IMR-90 (cell line): ENCODE data around the gene BCAS3. TPM values are rescaled to one million over a fixed set of nuclear protein-coding genes. Genes with fewer than 3 reads are reported as not detected.

Experiments used
- ATAC-seq: fragments of 200-7000 bp; cut with Tn5 transposase; 2 replicates; pipeline ENCODE4 v1.9.1; 2020; ENCODE audit warnings: low read depth, mild to moderate bottlenecking, moderate library complexity
- BruUV-seq: library from RNA; stranded (reverse); fragments of 400-500 nt; replicated peaks from 2 replicates; lab custom pipeline; 2021; lab: Mats Ljungman, UMichigan
- CTCF ChIA-PET: fragments of 300-600 bp; formaldehyde crosslinking; extraction: SDS; loops from one replicate; lab custom pipeline; 2021; ENCODE audit warnings: antibody characterized with exemption; lab: Yijun Ruan, JAX
- POLR2A ChIA-PET: fragments of 300-600 bp; sonication (Branson Sonifier 250); formaldehyde crosslinking; loops from one replicate; lab custom pipeline; 2022; ENCODE audit warnings: antibody characterized with exemption; ENCODE audit not compliant: unreplicated experiment; lab: Charles Lee
- DNase-seq: peaks from one replicate; pipeline ENCODE4 v3.0.0; 2013
- H2AFZ ChIP-seq: replicated peaks from 2 replicates; pipeline ENCODE3; 2013; ENCODE audit warnings: low read length, mild to moderate bottlenecking; ENCODE audit not compliant: poor library complexity
- H2AK5ac ChIP-seq: 2 replicates; pipeline ENCODE4 v1.6.1; 2013; ENCODE audit warnings: low read depth, low read length, inconsistent platforms
- H2AK9ac ChIP-seq: replicated peaks from 2 replicates; pipeline ENCODE3; 2013; ENCODE audit warnings: mild to moderate bottlenecking, low read depth, low read length, moderate library complexity; ENCODE audit not compliant: poor library complexity
- H2BK120ac ChIP-seq: 2 replicates; pipeline ENCODE4 v1.6.1; 2013; ENCODE audit warnings: low read depth, low read length, inconsistent platforms
- H2BK15ac ChIP-seq: 3 replicates; pipeline ENCODE4 v1.6.1; 2013; ENCODE audit warnings: low read depth, low read length, inconsistent platforms
- H2BK20ac ChIP-seq: 2 replicates; pipeline ENCODE4 v1.6.1; 2013; ENCODE audit warnings: low read depth, mild to moderate bottlenecking, inconsistent platforms, low read length, moderate library complexity
- H2BK5ac ChIP-seq: 2 replicates; pipeline ENCODE4 v1.6.1; 2013; ENCODE audit warnings: mild to moderate bottlenecking, low read depth, low read length, inconsistent platforms; ENCODE audit not compliant: poor library complexity, severe bottlenecking
- H3K14ac ChIP-seq: replicated peaks from 2 replicates; pipeline ENCODE4 v1.6.1; 2013; ENCODE audit warnings: low read depth, low read length, inconsistent platforms
- H3K18ac ChIP-seq: 2 replicates; pipeline ENCODE4 v1.6.1; 2013; ENCODE audit warnings: low read depth, low read length, control low read depth
- H3K23ac ChIP-seq: 2 replicates; pipeline ENCODE4 v1.6.1; 2013; ENCODE audit warnings: low read depth, low read length, inconsistent platforms
- H3K27ac ChIP-seq: 2 replicates; pipeline ENCODE4 v1.5.1; 2013; ENCODE audit warnings: mild to moderate bottlenecking, control low read depth, low read length; ENCODE audit not compliant: insufficient read depth
- H3K27me3 ChIP-seq: 2 replicates; pipeline ENCODE4 v1.6.1; 2013; ENCODE audit warnings: low read length; ENCODE audit not compliant: control insufficient read depth, insufficient read depth
- H3K36me3 ChIP-seq: 2 replicates; pipeline ENCODE4 v1.6.1; 2013; ENCODE audit warnings: low read length, mixed read lengths; ENCODE audit not compliant: control insufficient read depth, insufficient read depth
- H3K4ac ChIP-seq: 2 replicates; pipeline ENCODE4 v1.6.1; 2013; ENCODE audit warnings: low read depth, low read length, inconsistent platforms
- H3K4me1 ChIP-seq: 2 replicates; pipeline ENCODE4 v1.6.1; 2013; ENCODE audit warnings: low read length, mixed read lengths; ENCODE audit not compliant: control insufficient read depth, insufficient read depth
- H3K4me2 ChIP-seq: 2 replicates; pipeline ENCODE4 v1.6.1; 2013; ENCODE audit warnings: low read depth, mild to moderate bottlenecking, control low read depth, low read length, moderate library complexity
- H3K4me3 ChIP-seq: 2 replicates; pipeline ENCODE4 v1.5.1; 2013; ENCODE audit warnings: low read depth, mild to moderate bottlenecking, control low read depth, low read length, moderate library complexity; ENCODE audit not compliant: insufficient read depth
- H3K56ac ChIP-seq: 2 replicates; pipeline ENCODE4 v1.6.1; 2013; ENCODE audit warnings: low read length, inconsistent platforms; ENCODE audit not compliant: insufficient read depth; ENCODE audit errors: extremely low read depth
- H3K79me1 ChIP-seq, 2 experiments: 2 replicates each; pipeline ENCODE4 v1.6.1; 2013; ENCODE audit warnings: low read length in 2 of 2, inconsistent platforms in 1 of 2, low read depth in 1 of 2
- H3K9ac ChIP-seq: 2 replicates; pipeline ENCODE4 v1.6.1; 2013; ENCODE audit warnings: low read depth, low read length, control low read depth
- H3K9me1 ChIP-seq: 2 replicates; pipeline ENCODE4 v1.6.1; 2013; ENCODE audit warnings: low read length, inconsistent platforms; ENCODE audit not compliant: insufficient read depth
- H3K9me3 ChIP-seq: 2 replicates; pipeline ENCODE4 v1.6.1; 2013; ENCODE audit warnings: low read length; ENCODE audit not compliant: control insufficient read depth, insufficient read depth
- H4K20me1 ChIP-seq: 2 replicates; pipeline ENCODE4 v1.6.1; 2013; ENCODE audit warnings: low read length, inconsistent platforms; ENCODE audit not compliant: insufficient read depth
- H4K5ac ChIP-seq: 2 replicates; pipeline ENCODE4 v1.6.1; 2013; ENCODE audit warnings: mild to moderate bottlenecking, low read depth, low read length, control low read depth
- H4K8ac ChIP-seq, 2 experiments: 2 replicates each; pipeline ENCODE4 v1.6.1; 2013; ENCODE audit warnings: low read depth in 2 of 2, low read length in 2 of 2, control low read depth in 1 of 2, inconsistent platforms in 1 of 2
- H4K91ac ChIP-seq: 2 replicates; pipeline ENCODE4 v1.6.1; 2013; ENCODE audit warnings: low read depth, low read length, inconsistent platforms; ENCODE audit not compliant: insufficient read depth
- CEBPB ChIP-seq: IDR thresholded peaks from 2 replicates; pipeline ENCODE4 v1.6.1; 2012; ENCODE audit warnings: low read depth, low read length, improper control_type of control experiment
- MAFK ChIP-seq: IDR thresholded peaks from 2 replicates; pipeline ENCODE4 v1.6.1; 2012; ENCODE audit warnings: low read depth, low read length, improper control_type of control experiment
- MXI1 ChIP-seq: IDR thresholded peaks from 2 replicates; pipeline ENCODE4 v1.6.1; 2012; ENCODE audit warnings: low read depth, mild to moderate bottlenecking, low read length, moderate library complexity, borderline replicate concordance
- NFE2L2 ChIP-seq: fragments of 150-350 bp; IDR thresholded peaks from 2 replicates; pipeline ENCODE4 v1.6.1; 2016; ENCODE audit warnings: low read depth, mild to moderate bottlenecking, low read length
- RCOR1 ChIP-seq: IDR thresholded peaks from 2 replicates; pipeline ENCODE4 v1.6.1; 2012; ENCODE audit warnings: mild to moderate bottlenecking, low read length, improper control_type of control experiment; ENCODE audit not compliant: insufficient replicate concordance
- RFX5 ChIP-seq: IDR thresholded peaks from 2 replicates; pipeline ENCODE4 v1.8.0; 2012; ENCODE audit warnings: low read depth, mild to moderate bottlenecking, low read length, moderate library complexity
- WGBS, 2 experiments: methylation state at CpG; one replicate each; pipeline versions ENCODE4 v1.1.5 to v1.1.7; 2013; ENCODE audit warnings: missing lambda C conversion rate in 2 of 2; ENCODE audit not compliant: insufficient read length in 1 of 2; ENCODE audit errors: extremely low coverage in 2 of 2; 5-methylcytosine and 5-hydroxymethylcytosine counted together
- dilution Hi-C: fragments of 300-500 bp; cut with HindIII; formaldehyde crosslinking; loops from one replicate; pipeline ENCODE4 v1.14.3; 2018; ENCODE audit warnings: low sequenced_read_pairs; ENCODE audit not compliant: unreplicated experiment
- in situ Hi-C: fragments of 300-500 bp; cut with MboI; formaldehyde crosslinking; loops from 3 replicates; pipeline ENCODE4 v1.14.3; 2019; ENCODE audit warnings: low sequenced_read_pairs, inconsistent platforms, mixed read lengths
- intact Hi-C: fragments of 100-400 bp; cut with micrococcal nuclease; formaldehyde crosslinking; loops from 2 replicates; pipeline ENCODE4 v1.10.0; 2022
- polyA plus RNA-seq, 3 experiments: library from polyadenylated mRNA; depleted of rRNA; stranded (reverse); fragments of >200 nt; gene quantifications; 2 replicates each; pipeline ENCODE4 v1.2.3, GENCODE V29; 2012; ENCODE audit warnings: low replicate concordance in 1 of 3
- total RNA-seq: library from RNA; depleted of rRNA; stranded (reverse); fragments of >200 nt; gene quantifications from 2 replicates; pipeline ENCODE4 v1.2.3, GENCODE V29; 2012
- TF ChIP-seq, protein P1 (sequence below): conservative IDR thresholded peaks from 2 replicates; pipeline ENCODE4 v1.5.1; 2012; ENCODE audit warnings: mild to moderate bottlenecking, low read depth, low read length, improper control_type of control experiment

BCAS3 gene
- total and polyA plus RNA-seq, 2 of the 4 experiments (the other 2 are of a cell fraction): 6.3 to 27.1 TPM

DNA sequence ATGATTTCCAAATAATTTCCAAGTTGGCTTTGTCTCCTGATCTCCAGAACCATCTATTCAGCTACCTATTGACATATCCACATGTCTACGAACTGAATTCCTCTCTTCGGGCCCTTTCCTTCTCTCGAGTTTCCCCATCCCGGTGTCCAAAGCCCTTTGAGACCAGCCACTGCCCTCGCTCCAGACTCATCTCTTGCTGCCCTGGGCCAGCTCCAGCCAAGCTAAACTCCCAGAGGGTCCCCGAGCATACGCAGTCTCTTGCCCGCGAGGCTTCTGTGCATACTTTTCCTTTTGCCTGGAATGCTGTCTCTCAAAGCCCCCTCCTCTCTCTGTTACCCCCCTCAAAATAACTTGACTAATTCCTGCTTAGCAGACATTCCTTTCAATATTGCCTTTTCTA, 694.8 kb downstream of the BCAS3 start:
- no peak overlapping the region for H3K56ac ChIP-seq
- 0 out of 2 replicates have a peak, but pooled peaks cover 4% of the 10 kb centered on the region for H3K9me1 ChIP-seq
- H2BK5ac ChIP-seq: no peak overlapping the region
- H2AFZ ChIP-seq: no peak overlapping the region
- no peak overlapping the region for H3K23ac ChIP-seq
- intact Hi-C loops (no loop called here), dilution Hi-C loops (no loop called here), in situ Hi-C loops (no loop called here)
- no peak overlapping the region for H3K27ac ChIP-seq
- no peaks in the 10 kb centered on the region for H3K79me1 ChIP-seq
- H2AK5ac ChIP-seq: no peak overlapping the region
- POLR2A ChIA-PET: no interaction called here
- no peak overlapping the region for H2AK9ac ChIP-seq
- no peak overlapping the region for H2BK15ac ChIP-seq
- H3K27me3 ChIP-seq: no peaks in the 10 kb centered on the region
- no peak overlapping the region for H4K8ac ChIP-seq
- no TSS peak for BruUV-seq
- H3K9ac ChIP-seq: no peak overlapping the region
- DNase-seq (no peak), ATAC-seq (no peak)
- H4K20me1 ChIP-seq: no peaks in the 10 kb centered on the region
- 80% methylated on average over 1 of the region's 9 CpGs; no CpG with 5 or more reads in 1 of the 2 experiments for WGBS, 2 experiments
- 0 out of 2 replicates have a peak, but pooled peaks cover 2% of the 10 kb centered on the region for H3K4me1 ChIP-seq
- TF ChIP-seq CEBPB (no peak), NFE2L2 (no peak), RCOR1 (no peak), MXI1 (no peak), MAFK (no peak), RFX5 (no peak)
- TF ChIP-seq, protein P1, sequence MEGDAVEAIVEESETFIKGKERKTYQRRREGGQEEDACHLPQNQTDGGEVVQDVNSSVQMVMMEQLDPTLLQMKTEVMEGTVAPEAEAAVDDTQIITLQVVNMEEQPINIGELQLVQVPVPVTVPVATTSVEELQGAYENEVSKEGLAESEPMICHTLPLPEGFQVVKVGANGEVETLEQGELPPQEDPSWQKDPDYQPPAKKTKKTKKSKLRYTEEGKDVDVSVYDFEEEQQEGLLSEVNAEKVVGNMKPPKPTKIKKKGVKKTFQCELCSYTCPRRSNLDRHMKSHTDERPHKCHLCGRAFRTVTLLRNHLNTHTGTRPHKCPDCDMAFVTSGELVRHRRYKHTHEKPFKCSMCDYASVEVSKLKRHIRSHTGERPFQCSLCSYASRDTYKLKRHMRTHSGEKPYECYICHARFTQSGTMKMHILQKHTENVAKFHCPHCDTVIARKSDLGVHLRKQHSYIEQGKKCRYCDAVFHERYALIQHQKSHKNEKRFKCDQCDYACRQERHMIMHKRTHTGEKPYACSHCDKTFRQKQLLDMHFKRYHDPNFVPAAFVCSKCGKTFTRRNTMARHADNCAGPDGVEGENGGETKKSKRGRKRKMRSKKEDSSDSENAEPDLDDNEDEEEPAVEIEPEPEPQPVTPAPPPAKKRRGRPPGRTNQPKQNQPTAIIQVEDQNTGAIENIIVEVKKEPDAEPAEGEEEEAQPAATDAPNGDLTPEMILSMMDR: no peak
- no peak overlapping the region for H3K14ac ChIP-seq
- H3K4ac ChIP-seq: no peak overlapping the region
- H4K91ac ChIP-seq: no peak overlapping the region
- H2BK20ac ChIP-seq: no peak overlapping the region
- H3K4me3 ChIP-seq: no peak overlapping the region
- no peak overlapping the region for H3K18ac ChIP-seq
- no peak overlapping the region for H2BK120ac ChIP-seq
- H4K5ac ChIP-seq: no peak overlapping the region
- H3K4me2 ChIP-seq: no peak overlapping the region
- CTCF ChIA-PET: no interaction called here
- H3K36me3 ChIP-seq: no peaks in the 10 kb centered on the region
- H3K9me3 ChIP-seq: no peaks in the 10 kb centered on the region
